Astrocyte of the spinal cord (primary cell): ENCODE data around the gene ANO10.

ENCODE experiments used
- DNase-seq: peaks from one replicate; pipeline ENCODE4 v3.0.0; 2011; ENCODE audit warnings: low read depth, low spot score
- H3K4me3 ChIP-seq: 2 replicates; pipeline ENCODE4 v1.5.1; 2011; ENCODE audit warnings: low read depth, mild to moderate bottlenecking, low read length, moderate library complexity
- in situ Hi-C: cut with HindIII; loops from 2 replicates; pipeline ENCODE4 v1.10.0; 2017; ENCODE audit warnings: low sequenced_read_pairs
- TF ChIP-seq, protein P1 (sequence below): IDR thresholded peaks from 2 replicates; pipeline ENCODE4 v1.5.1; 2012; ENCODE audit warnings: low read depth, mild to moderate bottlenecking, low read length, inconsistent platforms

The ANO10 gene

DNA sequence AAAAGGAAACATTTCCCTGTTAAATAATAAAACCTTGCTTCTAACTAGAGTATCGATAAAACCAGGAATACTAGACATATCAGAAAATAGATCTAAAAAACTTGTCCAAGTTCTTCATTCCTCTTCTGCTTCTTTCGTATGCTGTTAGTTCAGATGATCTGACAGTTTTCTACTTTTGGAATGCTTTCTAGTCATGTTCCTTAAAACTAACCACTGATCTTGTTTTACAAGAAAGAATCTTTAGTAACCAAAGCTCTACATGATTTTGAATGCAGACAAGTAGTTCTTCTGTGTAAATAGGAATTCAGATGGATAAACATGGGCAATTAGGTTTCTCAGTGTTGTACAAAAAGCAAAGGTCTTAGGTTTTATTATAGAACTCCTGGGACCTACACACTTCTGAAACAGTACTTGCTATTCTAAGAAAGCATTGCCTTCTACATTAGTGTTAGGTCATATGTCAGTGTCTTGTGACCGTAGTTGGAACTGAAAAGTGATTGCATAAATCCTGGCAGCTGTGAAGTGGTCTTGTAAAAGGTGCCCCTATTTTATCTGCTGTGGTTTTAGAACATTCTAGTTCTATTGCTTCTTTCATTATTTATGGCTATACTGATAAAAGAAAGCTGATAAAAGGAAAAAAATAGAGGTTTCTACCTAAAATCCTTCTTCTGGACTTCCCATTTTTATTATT lies 294.8 kb downstream of the ANO10 start:
- TF ChIP-seq, protein P1, sequence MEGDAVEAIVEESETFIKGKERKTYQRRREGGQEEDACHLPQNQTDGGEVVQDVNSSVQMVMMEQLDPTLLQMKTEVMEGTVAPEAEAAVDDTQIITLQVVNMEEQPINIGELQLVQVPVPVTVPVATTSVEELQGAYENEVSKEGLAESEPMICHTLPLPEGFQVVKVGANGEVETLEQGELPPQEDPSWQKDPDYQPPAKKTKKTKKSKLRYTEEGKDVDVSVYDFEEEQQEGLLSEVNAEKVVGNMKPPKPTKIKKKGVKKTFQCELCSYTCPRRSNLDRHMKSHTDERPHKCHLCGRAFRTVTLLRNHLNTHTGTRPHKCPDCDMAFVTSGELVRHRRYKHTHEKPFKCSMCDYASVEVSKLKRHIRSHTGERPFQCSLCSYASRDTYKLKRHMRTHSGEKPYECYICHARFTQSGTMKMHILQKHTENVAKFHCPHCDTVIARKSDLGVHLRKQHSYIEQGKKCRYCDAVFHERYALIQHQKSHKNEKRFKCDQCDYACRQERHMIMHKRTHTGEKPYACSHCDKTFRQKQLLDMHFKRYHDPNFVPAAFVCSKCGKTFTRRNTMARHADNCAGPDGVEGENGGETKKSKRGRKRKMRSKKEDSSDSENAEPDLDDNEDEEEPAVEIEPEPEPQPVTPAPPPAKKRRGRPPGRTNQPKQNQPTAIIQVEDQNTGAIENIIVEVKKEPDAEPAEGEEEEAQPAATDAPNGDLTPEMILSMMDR = no peak
- no peak overlapping the region for H3K4me3 ChIP-seq
- in situ Hi-C loops = no loop called here
- DNase-seq = no peak

DNA sequence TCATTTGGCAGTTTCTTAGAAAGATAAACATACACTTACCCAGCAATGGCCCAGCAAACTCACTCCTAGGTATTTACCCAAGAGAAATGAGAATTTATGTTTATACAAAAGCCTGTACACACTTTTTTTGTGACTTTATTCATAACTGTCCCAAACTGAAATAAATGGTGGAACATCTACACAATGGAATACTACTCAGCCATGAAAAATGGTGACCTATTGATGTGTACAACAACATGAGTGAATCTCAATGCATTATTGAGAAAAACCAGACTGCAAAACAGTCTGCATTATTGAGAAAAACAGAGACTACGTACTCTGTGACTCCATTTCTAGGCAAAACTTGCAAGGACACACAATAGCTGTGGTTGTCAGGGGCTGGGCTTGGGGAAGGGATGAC lies 298.3 kb downstream of the ANO10 start:
- TF ChIP-seq, protein P1 = no peak
- no peak overlapping the region for H3K4me3 ChIP-seq
- in situ Hi-C loops = no loop called here
- DNase-seq = no peak

DNA sequence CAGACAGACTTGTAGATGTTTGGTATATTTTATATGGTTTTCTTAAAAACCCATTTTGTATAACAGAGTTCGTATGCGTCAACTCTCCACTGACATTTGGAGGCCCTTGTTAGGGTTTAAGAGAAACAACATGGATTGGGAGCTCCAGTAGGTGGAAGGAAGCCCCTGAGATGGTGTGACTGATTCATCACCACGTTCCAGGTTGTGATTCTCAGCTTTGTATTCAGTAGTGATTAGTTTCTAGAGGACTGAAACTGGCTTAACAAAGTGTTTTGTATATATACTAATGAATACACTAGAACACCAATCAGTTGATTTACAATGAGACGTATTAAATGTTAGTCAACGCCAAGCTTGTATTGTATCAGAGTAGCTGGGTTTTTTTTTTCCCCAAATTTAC lies 301.5 kb downstream of the ANO10 start:
- TF ChIP-seq, protein P1 = no peak
- no peak overlapping the region for H3K4me3 ChIP-seq
- DNase-seq = no peak
- in situ Hi-C loops = no loop called here

DNA sequence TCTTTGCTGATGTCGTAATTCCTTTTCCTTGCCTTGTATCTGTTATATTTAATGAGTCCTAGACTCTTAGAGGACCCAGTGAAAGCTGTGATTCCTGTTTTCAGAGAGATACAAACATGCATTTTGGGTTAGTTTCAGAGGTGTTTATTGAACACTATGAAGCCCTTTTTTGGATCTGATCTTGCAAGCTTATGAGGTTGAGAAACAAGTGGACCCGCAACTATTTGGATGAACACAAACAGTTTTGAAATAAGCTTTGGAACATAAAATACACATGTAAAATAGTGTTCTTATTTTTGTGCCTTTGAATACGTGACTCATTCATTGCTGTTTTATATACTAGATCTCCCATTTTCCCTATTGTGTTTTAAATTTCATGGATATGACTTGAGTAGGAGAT lies 302.0 kb downstream of the ANO10 start:
- H3K4me3 ChIP-seq = no peak overlapping the region
- no peak for DNase-seq
- in situ Hi-C loops = no loop called here
- TF ChIP-seq, protein P1 = no peak

DNA sequence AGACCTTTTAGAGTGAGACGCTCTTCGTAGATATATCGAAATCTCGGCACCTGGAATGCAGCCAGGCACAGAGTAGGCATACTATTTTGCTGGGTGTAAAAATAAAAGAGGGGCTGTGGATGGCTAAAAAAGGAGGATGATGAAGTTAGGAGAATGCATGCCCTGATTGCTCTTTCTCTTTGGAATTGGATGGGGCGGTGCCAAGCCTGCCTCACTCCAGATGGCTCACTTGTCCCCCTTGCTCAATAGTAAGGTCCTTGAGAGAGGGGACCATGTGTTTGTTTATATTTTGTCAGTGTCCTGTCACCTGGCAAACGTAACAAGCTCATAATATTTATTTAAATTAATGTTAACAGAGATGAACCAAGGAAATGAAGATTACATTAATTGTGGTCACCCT lies 302.4 kb downstream of the ANO10 start:
- H3K4me3 ChIP-seq = no peak overlapping the region
- TF ChIP-seq, protein P1 = no peak
- in situ Hi-C loops = no loop called here
- no peak for DNase-seq

DNA sequence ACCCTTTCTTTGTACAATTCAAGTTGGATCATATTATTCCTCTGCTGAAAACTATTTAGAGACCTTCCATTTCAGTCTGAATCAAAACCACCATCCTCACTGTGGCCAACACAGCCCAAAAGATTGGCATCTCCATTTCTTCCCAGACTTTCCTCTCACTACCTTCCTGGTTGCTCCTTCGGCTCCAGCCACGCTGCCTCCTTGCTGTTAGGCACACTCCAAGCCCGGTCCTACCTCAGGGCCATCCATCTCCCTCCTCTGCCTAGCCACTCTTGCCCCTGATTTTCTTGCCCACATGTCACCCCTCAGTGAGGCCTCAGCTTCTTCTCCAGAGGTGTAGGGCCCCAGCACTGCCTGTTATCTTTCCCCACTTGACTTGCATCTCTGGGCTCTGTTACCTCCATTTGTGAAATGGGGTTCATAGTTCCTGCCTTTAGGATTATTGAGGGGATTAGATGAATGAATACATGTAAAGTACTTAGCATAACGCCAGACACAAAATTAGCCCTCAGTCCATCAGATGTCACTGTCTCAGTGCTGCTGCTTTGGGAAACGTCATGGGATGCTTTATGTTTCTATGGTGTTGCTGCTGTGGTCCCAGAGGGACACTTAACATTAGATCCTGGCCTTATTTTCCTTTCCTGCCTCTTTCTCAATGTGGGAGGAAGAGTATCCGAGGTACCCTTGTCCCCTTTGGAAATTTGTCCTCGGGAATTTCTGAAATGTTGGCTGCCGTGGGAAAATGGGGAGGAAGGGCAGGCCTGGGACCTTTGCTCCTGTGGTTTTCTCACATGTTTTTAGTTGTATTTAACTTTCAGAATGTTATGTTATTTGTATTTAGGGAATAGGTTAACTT lies 304.1 kb downstream of the ANO10 start:
- no peak for DNase-seq
- TF ChIP-seq, protein P1 = no peak
- in situ Hi-C loops = no loop called here
- no peak overlapping the region for H3K4me3 ChIP-seq
